IPS DF 4.7 (cell line): ENCODE results near the gene DPRX.
"Not testable (repeated sequence)": the region's sequence is repeated elsewhere in the genome, so short reads cannot be mapped to it uniquely, and the experiment has no call there.

Experiments
- DNase-seq: peaks from one replicate; pipeline ENCODE4 v3.0.0-alpha.2; 2013; ENCODE audit warnings: low spot score; ENCODE audit errors: extremely low read depth

Gene DPRX

GRCh38 chr19:53646144-53646543 is 14.3 kb downstream of the DPRX start:
- DNase-seq: no peak

GRCh38 chr19:53647350-53647749 is 15.6 kb downstream of the DPRX start:
- DNase-seq: no peak

DNA sequence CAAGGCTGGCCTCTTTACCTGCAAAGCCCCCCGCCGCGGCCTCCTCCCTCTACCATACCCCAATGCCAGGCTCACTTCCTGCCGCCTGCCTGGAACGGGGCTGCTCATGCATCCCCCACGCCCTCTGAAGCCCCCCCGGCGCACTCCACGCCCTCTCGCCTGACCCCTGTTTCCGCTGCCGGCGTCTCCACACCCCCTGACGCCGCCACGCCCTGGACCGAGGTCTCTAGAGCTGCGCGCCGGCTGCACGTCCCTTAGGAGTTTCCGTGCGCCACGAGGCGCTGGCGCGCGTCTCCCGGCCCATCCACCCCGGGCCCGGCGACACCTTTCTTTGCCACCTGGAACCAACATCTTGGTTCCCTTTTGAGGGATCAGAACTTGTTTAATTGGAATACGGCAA is 16.0 kb downstream of the DPRX start:
- DNase-seq: no peak

GRCh38 chr19:53649746-53650593 is 18.2 kb downstream of the DPRX start:
- DNase-seq: no peak

- DNase-seq: no peak
Observed at GRCh38 chr19:53652476-53652875, 20.7 kb downstream of the DPRX start.

- DNase-seq: no peak
Observed at GRCh38 chr19:53655042-53655665, 23.4 kb downstream of the DPRX start.

GRCh38 chr19:53657330-53657729 is 25.5 kb downstream of the DPRX start:
- DNase-seq: no peak

DNA sequence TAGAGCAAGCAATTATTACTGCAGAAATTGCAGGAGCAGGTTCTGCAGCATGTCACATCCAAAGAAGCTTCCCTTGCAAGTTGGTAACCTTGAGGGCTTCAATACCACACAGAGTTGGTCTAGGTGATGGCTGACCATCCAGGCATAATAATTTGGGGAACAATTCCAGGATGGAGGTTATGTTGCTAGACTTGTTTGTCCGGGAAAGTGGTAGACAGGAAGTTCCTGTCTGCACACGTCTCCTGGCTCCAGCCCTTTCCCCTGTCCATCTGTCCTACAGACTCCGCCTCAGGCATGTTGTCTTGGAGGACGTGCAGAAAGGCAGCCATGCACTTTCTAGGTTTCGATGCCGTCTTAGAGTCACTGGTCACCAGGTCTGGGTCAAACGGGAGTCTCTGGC is 26.0 kb downstream of the DPRX start:
- DNase-seq: no peak

DNA sequence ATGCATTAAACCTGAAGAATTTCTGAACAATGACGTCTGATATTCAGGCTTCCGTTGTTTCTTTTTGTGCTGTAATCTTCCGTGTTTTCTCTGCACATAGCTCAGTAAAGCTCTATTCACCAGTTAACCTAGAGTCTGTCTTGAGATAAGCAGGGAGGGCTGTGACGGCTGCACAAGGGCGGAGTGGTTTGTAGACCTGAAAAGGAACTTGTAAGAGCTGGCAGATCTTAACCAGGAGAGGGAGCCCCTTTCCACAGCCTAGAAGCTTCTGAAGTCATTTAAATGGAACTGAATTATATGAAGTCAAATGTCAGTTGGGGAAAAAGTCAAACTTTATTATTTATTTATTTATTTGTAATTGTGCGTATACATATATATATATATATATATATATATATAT is 27.5 kb downstream of the DPRX start:
- DNase-seq: peak; percentile 86

DNA sequence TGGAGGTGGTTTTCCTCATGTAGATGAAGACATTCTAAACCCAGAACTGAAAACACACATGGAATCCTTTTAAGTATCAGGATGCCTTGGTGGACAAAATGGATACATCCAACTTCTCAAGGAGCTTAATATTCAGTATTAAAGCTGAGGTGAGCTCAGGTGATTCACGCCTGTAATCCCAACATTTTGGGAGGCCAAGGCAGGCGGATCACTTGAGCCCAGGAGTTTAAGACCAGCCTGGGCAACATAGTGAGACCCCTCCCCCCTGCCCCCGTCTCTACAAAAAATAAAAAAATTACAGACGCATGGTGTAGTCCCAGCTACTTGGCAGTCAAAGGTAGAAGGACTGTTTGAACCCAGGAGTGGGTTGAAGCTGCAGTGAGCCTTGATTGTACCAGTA is 28.8 kb downstream of the DPRX start:
- no peak for DNase-seq

DNA sequence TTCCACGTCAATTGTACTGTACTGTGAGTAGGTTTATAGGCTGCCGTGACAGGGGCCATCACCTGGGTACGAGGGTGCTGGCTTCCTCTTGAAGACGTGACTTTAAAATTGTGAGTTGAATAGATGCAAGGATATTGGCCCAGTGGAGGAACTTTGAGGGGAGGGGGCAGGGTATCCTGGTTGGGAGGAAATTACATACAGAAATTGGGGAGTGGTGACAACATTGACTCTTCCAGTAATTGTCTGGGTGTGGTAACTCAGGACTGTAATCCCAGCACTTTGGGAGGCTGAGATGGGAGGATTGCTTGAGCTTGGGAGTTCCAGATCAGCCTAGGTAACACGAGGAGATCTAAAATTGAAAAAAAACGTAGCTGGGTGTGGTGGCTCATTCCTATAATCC is 30.4 kb downstream of the DPRX start:
- no peak for DNase-seq

- DNase-seq: no peak
Observed at GRCh38 chr19:53664152-53664551, 32.4 kb downstream of the DPRX start.

GRCh38 chr19:53664760-53665159 is 33.0 kb downstream of the DPRX start:
- DNase-seq: no peak

DNA sequence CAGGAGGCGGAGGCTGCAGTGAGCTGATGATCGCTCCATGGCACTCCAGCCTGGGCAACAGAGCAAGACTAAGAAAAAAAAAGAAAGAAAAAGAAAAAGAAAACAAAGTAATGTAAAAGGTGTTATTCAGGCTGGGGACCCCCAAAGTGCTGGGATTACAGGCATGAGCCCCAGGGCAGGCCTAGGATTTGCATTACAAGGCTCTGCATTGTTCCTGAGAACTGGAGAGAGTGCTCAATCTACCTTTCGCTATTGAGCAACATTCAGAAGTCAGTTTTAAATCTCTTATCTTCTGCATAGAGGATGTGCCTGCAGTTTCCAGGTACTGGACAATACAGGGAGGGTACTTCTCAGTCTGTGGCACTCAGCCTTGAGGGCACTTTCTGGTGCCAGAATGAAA is 34.5 kb downstream of the DPRX start:
- not testable (repeated sequence) for DNase-seq

DNA sequence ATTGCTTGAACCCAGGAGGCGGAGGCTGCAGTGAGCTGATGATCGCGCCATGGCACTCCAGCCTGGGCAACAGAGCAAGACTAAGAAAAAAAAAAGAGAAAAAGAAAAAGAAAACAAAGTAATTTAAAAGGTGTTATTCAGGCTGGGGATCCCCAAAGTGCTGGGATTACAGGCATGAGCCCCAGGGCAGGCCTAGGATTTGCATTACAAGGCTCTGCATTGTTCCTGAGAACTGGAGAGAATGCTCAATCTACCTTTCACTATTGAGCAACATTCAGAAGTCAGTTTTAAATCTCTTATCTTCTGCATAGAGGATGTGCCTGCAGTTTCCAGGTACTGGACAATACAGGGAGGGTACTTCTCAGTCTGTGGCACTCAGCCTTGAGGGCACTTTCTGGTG is 37.0 kb downstream of the DPRX start:
- DNase-seq: not testable (repeated sequence)

DNA sequence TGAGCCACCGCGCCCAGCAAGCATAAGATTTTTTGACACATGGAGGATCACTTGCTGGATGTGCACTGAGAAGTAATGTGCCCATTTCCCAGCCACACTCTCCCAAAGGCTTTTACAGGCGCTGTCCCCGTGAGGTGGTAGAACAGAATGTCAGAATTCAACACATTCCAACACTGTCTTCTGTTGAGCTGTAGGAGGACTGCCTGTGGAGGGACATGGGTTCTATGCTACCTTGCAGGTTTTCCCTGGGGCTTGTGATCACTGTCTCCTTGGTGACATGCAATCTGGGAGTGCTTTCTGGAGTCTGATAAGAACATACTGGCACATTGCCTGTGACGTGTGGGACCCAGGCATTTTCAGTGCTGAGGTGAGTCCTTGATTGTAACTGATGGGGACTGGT is 38.5 kb downstream of the DPRX start:
- no peak for DNase-seq

DNA sequence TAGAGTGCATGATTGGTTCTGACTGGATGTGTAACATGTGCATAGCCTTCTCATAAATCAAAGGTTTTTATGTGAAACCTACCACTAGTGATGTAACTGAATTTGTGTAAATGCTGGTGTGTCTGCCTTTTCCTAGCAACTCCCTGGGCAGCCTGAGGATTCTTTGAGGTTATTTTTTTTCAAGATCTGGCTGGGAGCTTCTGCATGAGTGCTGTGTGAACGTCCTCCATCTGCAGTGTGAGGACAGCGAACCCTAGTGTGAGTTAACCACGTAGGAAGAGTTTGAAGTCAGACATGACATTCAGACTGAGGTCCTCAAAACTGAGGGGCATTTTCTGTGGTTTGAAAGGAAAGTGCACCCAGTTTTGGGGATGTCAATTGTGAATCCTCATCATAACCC is 39.9 kb downstream of the DPRX start:
- DNase-seq: no peak
